ENCODE data around the gene POU2AF1. TPM values are rescaled to one million over a fixed set of nuclear protein-coding genes. Genes with fewer than 3 reads are reported as not detected.
"Not testable (repeated sequence)": the region's sequence is repeated elsewhere in the genome, so short reads cannot be mapped to it uniquely, and the experiment has no call there.

Gene POU2AF1
- total RNA-seq, 1 donor from 2014 or later: not detected

GRCh38 chr11:111403051-111403726, 24.1 kb upstream of the POU2AF1 start:
- Mint-ChIP-seq H3K9me3 (peaks cover 18% of the 10 kb centered on the region), H3K27ac (no peak overlapping the region)

GRCh38 chr11:111402411-111402810, 23.3 kb upstream of the POU2AF1 start:
- H3K27ac Mint-ChIP-seq: no peak overlapping the region
- DNase-seq (ENCODE audit: low spot score in 2 of 2, unreplicated experiment in 2 of 2): no peak
- H3K9me3 Mint-ChIP-seq: peaks cover 18% of the 10 kb centered on the region
- TF ChIP-seq CTCF (IDR thresholded peaks at IDR 0.05; ENCODE audit: unreplicated experiment): no peak
- H3K4me3 Mint-ChIP-seq: no peak overlapping the region
- H3K4me1 Mint-ChIP-seq: no peaks in the 10 kb centered on the region
- peaks cover 15% of the 10 kb centered on the region for H3K27me3 Mint-ChIP-seq (ENCODE audit: low read depth)
- H3K36me3 Mint-ChIP-seq: no peaks in the 10 kb centered on the region

More at GRCh38 chr11:111403051-111403726, 24.1 kb upstream of the POU2AF1 start:
- Mint-ChIP-seq H3K4me3 (no peak overlapping the region), H3K27me3 (ENCODE audit: low read depth) (peaks cover 15% of the 10 kb centered on the region), H3K4me1 (no peaks in the 10 kb centered on the region), H3K36me3 (no peaks in the 10 kb centered on the region)
- DNase-seq (ENCODE audit: low spot score in 2 of 2, unreplicated experiment in 2 of 2): no peak
- no peak for TF ChIP-seq CTCF (IDR thresholded peaks at IDR 0.05; ENCODE audit: unreplicated experiment)

- not testable (repeated sequence) for H3K27ac Mint-ChIP-seq; H3K4me3 Mint-ChIP-seq; DNase-seq (ENCODE audit: low spot score in 2 of 2, unreplicated experiment in 2 of 2); H3K36me3 Mint-ChIP-seq; H3K4me1 Mint-ChIP-seq
- Mint-ChIP-seq H3K27me3 (ENCODE audit: low read depth) (peaks cover 15% of the 10 kb centered on the region), H3K9me3 (peaks cover 18% of the 10 kb centered on the region)
These were observed 22.9 kb upstream of the POU2AF1 start for GRCh38 chr11:111401957-111402356.

- TF ChIP-seq CTCF (IDR thresholded peaks at IDR 0.05; ENCODE audit: unreplicated experiment): no peak
- no peak overlapping the region for H3K4me3 Mint-ChIP-seq
- peaks cover 19% of the 10 kb centered on the region for H3K27me3 Mint-ChIP-seq (ENCODE audit: low read depth)
- no peaks in the 10 kb centered on the region for H3K36me3 Mint-ChIP-seq
- H3K27ac Mint-ChIP-seq: no peak overlapping the region
- peaks cover 18% of the 10 kb centered on the region for H3K9me3 Mint-ChIP-seq
- no peaks in the 10 kb centered on the region for H3K4me1 Mint-ChIP-seq
- no peak for DNase-seq (ENCODE audit: low spot score in 2 of 2, unreplicated experiment in 2 of 2)
These were observed 21.5 kb upstream of the POU2AF1 start for GRCh38 chr11:111400595-111400994.

- H3K9me3 Mint-ChIP-seq: peaks cover 13% of the 10 kb centered on the region
These were observed 20.3 kb upstream of the POU2AF1 start for GRCh38 chr11:111399187-111400031.

More at GRCh38 chr11:111399187-111400031, 20.3 kb upstream of the POU2AF1 start:
- Mint-ChIP-seq H3K4me3 (no peak overlapping the region), H3K27ac (no peak overlapping the region), H3K36me3 (no peaks in the 10 kb centered on the region), H3K4me1 (no peaks in the 10 kb centered on the region), H3K27me3 (ENCODE audit: low read depth) (peaks cover 23% of the 10 kb centered on the region)
- DNase-seq (ENCODE audit: low spot score in 2 of 2, unreplicated experiment in 2 of 2): no peak
- TF ChIP-seq CTCF (IDR thresholded peaks at IDR 0.05; ENCODE audit: unreplicated experiment): no peak
